GM19238 (cell line): Measurements from ENCODE around the gene BCAS4.
"Not testable (repeated sequence)": the region's sequence is repeated elsewhere in the genome, so short reads cannot be mapped to it uniquely, and the experiment has no call there.

ENCODE experiments used
- DNase-seq: peaks from one replicate; pipeline ENCODE4 v3.0.0; 2011; ENCODE audit warnings: low spot score; ENCODE audit not compliant: insufficient read length

Gene BCAS4, protein sequence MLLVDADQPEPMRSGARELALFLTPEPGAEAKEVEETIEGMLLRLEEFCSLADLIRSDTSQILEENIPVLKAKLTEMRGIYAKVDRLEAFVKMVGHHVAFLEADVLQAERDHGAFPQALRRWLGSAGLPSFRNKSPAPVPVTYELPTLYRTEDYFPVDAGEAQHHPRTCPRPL

DNA sequence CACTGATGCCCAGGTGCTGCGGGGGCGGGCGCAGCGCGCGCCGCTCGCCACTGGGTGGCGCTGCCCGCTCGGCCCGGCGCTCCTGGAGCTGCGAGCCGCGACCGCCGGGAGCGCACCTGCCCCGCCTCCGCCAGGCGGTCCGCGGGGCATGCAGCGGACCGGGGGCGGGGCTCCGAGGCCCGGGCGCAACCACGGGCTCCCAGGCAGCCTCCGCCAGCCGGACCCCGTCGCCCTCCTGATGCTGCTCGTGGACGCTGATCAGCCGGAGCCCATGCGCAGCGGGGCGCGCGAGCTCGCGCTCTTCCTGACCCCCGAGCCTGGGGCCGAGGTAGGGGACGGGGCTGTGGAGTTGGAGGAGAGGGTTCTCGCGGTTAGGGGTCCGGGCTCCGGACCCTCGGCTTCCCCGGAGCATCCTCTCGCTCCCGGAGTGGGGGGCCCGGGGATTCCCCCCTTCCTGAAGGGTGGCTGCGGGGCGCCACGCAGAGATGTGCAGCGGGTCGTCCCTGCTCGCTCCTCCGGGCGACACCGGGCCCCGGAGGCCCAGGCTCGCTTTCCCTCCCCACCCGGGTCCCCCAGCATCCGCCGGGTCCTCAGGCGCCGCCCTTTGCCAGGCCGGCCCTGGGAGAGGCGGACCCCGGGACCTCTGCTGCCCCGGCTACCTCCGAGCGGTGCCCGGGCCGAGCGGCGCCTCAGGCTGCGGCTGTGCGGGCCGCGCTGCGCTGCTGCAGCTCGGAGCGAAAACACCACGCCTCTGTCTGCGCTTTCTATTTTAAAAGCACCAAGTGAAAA lies at the start of gene BCAS4:
TSS of gene BCAS4 (plus strand) at position 216 of the 789 bp plus-strand sequence. CDS start at position 239, 23 bp downstream.
- DNase-seq: peak; percentile 91

DNA sequence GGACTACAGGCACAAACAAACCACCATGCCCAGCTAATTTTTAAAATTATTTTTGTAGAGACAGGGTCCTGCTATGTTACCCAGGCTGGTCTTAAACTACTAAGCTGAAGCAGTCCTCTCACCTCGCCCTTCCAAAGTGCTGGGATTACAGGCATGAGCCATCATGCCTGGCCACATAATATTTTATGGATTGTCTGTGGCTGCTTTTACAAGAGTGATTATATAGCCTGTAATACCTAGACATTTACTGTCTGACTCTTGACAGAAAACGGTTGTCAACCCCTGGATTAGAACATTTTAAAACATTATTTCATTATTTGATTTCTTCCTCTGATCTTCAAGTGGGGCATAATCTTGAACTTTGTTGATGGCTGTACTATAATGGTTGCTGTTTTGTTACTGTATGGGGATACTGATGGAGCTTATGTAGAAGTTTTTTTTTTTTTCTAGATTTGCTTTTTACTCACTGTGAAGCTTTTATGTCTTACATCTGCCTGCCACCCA lies 49.2 kb upstream of the BCAS4 start:
- DNase-seq: no peak

DNA sequence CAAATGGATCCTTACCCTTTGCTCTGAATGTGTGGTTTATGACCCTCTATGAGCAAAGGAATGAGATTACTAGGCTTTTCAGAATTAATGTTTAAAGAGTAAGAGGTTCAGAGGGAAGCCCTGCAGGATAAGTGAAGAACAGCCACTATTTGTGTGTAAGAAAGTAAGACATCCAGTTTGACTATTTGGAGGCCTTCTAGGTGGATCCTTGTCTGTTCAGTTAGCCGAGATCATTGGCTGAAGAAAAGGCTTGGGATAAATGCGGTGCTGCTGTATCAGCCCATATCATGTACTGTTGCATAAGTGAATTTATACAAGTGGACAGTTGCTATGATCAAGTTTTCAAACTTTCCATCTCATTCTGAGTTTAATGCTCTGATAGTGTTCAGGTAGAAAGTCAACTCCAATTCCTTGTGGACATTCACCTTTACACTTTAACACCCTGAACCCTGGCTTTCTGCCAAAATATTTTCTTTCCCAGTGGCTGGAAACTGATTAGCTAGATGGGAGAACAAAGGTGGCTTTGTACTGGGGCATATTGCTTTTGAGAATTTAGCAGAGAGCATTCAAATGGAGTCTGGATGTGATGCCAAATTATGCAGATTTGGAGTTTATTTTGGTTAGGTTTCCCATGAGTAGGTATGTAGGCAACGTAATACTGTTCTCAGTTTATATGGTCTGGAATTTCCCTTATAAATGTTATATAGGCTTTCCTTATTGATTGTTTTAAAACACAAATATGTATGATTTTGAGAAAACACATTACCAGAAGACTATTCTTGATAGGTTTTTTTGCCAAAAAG lies 48.5 kb upstream of the BCAS4 start:
- no peak for DNase-seq

DNA sequence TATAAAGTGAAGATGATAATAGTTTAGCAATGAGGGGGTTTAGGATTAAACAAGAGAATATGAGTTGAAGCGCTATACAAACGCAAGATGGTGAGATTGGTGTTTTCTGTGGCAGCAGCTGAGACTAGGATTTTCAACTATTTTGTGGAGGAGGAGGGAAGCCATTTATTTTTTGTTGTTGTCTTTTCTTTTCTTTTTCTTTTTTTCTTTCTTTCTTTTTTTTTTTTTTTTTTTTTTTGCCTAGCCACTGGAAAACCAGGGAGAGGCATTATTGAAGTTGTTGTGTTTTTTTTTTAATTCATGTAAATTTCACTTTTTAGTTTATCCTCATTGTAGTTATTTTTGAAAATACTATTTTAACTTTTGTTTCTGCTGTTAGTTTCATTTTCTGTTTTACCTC lies 47.6 kb upstream of the BCAS4 start:
- no peak for DNase-seq

DNA sequence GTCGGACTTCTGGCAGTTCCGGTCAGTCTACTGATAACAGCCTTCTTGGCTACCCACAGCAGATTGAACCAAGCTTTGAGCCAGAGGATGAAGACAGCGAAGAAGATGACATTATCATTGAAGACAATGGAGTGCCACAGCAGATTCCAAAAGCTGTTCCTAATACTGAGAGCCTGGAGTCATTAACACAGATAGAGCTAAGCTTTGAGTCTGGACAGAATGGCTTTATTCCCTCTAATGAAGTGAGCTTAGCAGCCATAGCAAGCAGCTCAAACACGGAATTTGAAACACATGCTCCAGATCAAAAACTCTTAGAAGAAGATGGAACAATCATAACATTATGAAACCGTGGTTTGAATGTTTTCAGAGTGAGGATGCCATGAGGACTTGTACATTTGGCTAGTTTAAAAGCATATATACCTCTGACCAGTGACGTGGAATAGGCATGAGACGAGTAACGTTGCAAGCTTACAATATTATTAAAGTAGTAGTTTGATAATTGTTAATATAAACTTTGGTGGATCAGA lies 44.7 kb upstream of the BCAS4 start:
- no peak for DNase-seq

DNA sequence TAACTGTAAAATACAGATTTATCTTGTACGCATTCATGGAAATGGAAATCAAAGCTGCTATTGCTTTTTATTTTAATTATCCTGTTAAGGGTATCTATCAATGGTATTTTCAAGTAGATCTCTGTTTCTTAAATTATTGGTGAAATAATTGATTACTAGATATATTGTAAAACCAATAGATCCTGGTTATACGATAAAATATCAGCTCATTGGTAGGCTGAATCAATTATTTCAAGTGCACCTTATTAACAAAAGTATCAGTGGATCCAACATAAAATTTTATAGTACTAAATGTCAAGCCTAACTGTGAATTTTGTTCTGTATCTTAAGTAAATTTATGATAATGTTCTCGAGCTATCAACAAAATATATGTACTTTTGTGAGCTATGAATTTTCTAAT lies 41.7 kb upstream of the BCAS4 start:
- no peak for DNase-seq

DNA sequence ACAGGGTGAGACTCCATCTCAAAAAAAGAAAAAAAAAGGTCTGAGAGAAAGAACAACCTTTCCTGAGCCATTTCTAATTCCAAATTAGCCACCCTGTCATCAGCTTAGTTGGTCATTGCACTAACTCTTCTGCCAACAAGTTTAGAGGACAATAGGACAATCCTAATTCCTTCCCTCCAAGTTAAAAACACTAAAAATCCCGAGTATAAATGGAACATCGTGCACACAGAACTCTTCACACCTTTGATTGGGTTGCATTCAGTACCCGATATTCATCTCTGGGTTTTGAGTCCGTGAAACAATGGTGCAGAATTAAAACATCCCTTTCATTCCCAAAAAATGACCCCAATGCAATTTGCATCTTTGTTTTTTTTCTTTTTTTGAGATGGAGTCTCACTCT lies 40.4 kb upstream of the BCAS4 start:
- DNase-seq: no peak

DNA sequence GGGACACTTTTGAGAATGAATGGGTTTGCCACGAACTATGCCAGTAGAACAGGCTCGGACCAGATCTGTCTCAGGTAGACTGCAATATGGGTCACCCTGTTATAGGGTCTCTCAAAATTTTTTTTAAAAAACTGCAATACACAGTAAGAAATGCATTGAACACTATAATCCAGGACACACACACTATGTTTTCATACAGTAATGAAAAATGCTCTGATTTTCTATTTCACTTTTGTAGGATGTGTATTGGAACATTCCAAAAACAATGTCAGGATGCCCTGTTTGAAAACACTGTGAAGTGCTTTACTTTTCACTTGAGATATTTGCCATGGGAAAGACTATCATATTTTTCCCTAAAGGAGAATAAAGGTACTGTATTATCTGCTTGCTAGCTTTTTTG lies 38.4 kb upstream of the BCAS4 start:
- DNase-seq: no peak

DNA sequence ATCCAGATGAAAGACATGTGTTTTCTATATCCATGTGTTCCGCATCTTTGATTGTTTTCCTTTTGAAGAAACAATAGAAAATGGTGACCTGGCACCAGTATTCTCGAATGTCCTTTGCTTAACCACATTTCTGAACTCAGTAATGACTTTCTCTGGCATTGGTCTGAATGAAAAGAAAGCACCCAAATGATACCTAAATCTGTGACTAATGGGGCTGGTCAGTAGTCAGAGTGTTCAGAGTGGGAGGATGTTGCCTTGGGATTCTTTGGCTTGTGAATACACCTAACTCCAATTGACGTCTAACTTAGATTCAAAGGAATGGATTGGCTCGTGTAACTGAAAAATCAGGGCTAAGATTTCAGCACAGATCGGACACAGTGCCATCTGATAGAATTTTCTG lies 36.4 kb upstream of the BCAS4 start:
- DNase-seq: no peak

DNA sequence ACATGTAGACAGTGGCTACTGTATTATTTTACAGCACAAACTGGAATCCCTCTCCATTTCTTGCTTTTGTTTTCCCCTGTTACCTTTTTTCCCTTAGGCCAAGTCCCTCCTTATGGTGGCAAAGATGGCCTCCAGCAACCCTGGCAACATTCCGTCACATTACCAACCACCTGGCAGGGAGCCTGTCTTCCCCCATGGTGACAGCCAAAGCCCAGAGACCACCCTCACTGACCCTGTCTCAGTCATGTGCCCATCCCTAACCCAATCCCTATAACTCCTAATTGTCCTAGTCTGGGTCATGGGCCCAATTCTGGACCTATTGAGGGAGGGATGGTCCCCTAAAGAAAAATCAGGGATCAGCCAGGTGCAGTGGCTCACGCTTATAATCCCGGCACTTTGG lies 35.9 kb upstream of the BCAS4 start:
- DNase-seq: no peak

DNA sequence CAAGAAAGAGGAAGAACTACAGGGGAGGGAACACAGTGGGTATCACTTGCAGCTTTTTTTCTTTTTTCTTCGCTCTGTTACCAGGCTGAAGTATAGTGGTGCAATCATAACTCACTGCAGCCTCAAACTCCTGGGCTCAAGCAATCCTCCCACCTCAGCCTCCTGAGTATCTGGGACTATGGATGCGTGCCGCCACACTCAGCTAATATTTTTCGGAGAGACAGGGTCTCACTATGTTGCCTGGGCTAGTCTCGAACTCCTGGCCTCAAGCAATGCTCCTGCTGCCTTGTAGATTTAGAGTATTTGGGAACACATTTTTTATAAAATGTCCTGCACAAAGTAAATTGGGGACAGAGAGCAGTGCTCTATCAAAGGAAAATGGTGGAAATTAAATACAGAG lies 35.2 kb upstream of the BCAS4 start:
- DNase-seq: no peak

DNA sequence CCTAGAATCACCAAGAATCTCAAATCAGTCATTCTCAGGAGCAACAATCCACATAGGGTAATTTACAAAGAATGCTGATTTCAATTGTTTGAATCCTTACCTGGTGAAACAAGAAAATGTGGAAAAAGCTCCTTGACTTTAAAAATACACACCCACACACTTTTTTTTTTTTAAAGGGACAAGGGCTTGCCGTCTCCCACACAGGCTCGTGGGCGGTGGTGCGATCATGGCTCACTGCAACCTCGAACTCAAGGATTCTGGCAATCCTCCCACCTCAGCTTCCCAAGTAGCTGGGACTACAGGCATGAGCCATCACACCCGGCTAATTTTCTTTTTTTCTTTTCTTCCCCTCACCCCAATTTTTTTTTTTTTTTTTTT lies 32.8 kb upstream of the BCAS4 start:
- DNase-seq: no peak

DNA sequence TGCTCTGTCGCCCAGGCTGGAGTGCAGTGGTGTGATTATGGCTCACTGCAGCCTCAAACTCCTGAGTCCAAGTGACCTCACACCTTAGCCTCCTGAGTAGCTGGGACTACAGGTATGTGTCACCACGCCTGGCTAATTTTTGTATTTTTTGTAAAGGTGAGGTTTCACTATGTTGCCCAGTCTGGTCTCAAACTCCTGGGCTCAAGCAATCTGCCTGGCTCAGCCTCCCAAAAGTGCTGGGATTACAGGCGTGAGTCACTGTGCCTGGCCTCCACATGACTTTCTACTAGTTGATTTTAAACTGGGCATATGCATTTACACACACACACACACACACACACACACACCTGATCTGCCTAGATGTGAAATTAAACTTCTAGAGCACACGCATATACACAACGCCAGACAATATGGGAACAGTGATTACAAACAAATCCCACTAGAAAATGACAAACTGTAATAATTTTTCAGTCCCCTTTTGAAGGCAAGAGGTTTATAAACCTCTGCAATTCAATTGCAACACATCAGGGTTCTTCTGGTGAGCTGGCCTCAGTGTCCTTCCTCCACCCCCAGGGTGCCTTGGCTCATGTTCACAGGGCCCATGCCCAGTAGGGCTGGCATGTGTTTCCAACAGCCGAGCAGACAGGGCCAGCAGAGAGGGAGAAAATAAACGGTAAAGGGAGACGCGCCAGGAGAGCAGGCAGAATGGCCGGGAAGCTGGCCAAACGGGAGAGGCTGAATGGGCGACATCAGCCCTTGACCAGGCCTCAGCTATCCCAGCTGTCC lies 32.2 kb upstream of the BCAS4 start:
- no peak for DNase-seq

DNA sequence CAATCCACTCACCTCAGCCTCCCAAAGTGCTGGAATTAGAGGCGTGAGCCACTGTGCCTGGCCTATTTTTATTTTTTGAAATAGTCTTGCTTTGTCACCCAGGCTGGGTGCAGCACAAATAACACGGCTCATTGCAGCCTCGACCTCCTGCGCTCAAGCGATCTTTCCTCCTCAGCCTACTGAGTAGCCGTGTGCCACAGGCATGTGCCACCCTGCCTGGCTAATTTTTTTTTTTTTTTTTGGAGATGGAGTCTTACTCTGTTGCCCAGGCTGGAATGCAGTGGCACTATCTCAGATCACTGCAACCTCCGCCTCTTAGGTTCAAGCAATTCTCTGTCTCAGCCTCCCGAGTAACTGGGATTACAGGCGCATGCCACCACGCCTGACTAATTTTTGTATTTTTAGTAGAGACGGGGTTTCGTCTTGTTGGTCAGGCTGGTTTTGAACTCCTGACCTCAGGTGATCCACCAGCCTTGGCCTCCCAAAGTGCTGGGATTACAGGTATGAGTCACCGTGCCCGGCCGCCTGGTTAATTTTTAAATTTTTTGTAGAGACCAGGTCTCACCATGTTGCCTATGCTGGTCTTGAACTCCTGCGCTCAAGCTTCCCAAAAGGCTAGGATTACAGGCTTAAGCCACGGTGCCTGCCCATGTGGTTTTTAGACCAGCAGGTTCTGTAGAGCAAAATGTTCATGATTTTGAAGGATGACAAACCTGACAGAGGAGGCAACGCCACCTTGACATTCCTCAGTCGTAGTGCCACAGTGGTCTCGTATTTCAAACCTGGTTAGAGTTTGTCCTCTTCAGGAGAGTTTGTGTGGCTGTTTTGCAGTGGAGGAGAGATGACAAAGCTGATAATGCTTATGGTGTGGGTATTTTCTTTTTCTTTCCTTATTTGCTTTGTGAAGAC lies 31.1 kb upstream of the BCAS4 start:
- not testable (repeated sequence) for DNase-seq

DNA sequence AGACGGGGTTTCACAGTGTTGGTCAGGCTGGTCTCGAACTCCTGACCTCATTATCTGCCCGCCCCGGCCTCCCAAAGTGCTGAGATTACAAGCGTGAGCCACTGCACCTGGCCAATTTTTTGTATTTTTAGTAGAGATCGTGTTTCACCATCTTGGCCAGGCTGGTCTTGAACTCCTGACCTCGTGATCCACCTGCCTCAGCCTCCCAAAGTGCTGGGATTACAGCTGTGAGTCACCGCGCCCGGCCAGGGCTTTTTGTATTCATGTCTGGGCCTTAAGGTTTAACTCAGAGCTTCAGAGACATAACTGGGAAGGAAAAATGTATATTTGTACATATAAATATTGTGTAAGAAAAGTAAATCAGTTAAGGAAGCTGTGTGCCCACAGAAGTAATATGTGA lies 29.6 kb upstream of the BCAS4 start:
- not testable (repeated sequence) for DNase-seq

DNA sequence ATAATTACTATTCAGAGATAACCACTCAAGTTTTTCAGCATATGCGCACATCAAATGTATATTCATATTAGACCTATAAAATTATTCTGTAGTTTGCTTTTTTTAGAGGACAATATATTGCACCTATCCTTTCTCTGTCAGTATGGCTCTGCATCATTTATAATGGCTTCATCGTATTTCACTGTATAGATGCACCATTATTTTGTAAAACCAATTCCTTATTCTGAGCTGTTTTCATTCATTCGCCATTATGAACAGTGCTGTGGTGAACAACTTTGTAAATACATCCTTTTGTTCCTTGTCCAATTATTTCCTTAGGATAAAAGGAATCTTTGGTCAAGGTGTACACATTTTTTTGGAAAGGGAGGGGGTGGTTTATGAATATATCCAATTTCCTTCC lies 29.2 kb upstream of the BCAS4 start:
- DNase-seq: no peak

DNA sequence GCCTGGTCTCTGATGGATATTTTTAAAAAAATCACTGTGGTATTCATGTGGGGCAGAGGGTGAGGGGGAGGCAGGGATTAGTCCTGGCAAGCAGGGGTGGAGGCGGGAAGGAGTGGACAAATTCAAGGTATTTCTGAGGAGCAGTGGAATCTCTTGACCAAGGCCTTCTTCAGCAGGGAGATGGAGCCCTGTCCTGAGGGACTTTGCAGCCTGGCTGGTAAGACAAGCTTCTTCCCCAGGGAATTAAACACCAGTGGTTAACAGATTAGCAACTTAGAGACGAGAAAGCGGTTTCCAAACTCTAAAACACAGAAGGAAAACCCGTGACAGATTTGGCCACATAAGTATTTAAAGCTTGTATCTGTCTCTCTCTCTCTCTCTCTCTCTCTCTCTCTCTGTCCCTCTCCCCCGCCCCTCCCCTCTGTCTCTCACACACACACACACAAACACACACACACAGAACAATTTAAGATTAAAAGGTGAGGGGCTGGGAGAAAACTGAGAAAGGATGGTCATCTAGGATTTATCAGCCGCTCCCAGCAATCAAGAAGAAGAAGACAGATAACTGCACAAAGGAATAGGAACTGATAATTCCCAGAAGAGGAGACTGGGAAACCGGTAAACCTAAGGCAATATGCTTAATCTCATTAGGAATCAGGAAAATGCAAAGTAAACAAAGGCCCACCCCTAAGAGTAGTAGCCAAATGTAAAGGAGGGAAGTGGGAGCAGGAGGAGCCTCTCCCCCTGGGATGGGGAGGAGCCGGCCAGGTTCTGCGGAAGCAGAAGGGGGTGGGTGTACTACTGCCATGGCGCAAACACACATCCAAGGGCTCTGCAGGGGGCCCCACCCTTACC lies 27.7 kb upstream of the BCAS4 start:
- not testable (repeated sequence) for DNase-seq

DNA sequence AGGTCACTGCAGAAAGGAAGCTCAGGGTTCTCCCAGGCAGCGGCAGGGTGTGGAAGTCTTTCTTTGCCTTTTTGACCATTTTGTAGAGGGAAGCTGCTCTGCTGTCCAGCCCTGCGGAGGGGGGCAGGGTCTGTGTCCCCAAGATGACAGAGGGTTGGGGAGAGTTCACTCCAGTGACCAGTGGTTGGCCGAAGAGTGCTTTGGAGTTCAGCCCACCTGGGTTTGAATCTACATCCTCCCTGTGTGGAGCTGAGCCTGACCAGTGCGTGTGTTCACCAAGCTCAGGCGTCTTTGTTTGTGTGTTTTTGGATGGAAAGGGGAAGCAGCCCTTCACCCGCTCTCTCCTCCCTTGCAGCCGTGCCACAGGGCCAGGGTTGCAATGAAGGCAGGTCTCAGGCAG lies 25.9 kb upstream of the BCAS4 start:
- not testable (repeated sequence) for DNase-seq

DNA sequence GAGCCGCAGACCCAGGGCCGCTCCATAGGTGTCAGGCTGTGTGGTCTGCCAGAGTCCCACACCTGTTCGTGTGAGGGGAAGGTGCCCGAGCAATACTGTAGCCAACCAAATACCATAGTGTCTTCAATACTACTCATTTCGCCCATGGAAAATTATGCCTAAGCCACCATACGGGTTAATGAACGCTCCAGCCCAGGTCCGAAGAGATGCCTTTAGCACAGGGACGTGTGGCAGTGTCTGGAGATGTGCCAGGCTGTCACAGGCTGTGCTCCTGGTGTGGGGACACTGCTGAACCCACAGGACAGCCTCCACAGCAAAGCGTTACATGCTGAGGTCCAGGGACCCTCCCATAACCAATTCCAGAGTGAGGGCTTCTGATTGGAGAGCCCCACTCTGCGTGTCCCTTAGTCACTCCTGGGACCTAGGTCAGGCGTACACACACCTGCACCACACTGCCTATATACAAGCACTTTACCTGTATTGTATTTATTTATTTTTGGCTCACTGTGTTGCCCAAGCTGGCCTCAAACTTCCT lies 25.2 kb upstream of the BCAS4 start:
- DNase-seq: not testable (repeated sequence)
